ENCODE data around the gene PHKB.
"Not testable (repeated sequence)": the region's sequence is repeated elsewhere in the genome, so short reads cannot be mapped to it uniquely, and the experiment has no call there.

Gene PHKB

DNA sequence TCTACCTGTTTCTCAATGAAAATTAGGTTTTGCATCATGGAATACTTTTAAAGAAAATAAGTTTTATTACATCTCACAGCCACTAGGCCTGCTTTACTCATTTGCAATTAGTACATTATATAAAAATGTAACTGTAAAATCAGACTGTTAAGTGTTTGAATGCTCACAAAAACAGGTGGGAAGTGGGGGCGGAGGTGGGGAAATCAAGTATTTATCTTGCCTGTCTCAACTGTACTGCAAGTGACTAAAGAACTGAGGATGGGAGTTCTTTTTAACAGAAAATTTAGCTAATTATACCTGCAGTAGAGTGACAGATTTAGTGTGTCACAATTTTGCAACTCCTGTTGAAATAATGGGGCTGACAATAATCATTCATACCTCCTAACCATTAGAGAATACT lies 34.3 kb upstream of the PHKB start:
- no peak for DNase-seq (ENCODE audit: low read depth in 1 of 2, low spot score in 1 of 2)
- Histone ChIP-seq H3K27me3 (ENCODE audit: insufficient read depth, poor library complexity, severe bottlenecking) (no peaks in the 10 kb centered on the region), H3K27ac (replicated peaks) (no peak overlapping the region), H3K4me3 (replicated peaks; ENCODE audit: insufficient read depth, low read length) (no peak overlapping the region)
- TF ChIP-seq GABPA (IDR thresholded peaks at IDR 0.05; ENCODE audit: low read depth) (no peak), POLR2AphosphoS5 (IDR thresholded peaks at IDR 0.05; ENCODE audit: low read depth) (no peak)
- TF ChIP-seq, protein P1, sequence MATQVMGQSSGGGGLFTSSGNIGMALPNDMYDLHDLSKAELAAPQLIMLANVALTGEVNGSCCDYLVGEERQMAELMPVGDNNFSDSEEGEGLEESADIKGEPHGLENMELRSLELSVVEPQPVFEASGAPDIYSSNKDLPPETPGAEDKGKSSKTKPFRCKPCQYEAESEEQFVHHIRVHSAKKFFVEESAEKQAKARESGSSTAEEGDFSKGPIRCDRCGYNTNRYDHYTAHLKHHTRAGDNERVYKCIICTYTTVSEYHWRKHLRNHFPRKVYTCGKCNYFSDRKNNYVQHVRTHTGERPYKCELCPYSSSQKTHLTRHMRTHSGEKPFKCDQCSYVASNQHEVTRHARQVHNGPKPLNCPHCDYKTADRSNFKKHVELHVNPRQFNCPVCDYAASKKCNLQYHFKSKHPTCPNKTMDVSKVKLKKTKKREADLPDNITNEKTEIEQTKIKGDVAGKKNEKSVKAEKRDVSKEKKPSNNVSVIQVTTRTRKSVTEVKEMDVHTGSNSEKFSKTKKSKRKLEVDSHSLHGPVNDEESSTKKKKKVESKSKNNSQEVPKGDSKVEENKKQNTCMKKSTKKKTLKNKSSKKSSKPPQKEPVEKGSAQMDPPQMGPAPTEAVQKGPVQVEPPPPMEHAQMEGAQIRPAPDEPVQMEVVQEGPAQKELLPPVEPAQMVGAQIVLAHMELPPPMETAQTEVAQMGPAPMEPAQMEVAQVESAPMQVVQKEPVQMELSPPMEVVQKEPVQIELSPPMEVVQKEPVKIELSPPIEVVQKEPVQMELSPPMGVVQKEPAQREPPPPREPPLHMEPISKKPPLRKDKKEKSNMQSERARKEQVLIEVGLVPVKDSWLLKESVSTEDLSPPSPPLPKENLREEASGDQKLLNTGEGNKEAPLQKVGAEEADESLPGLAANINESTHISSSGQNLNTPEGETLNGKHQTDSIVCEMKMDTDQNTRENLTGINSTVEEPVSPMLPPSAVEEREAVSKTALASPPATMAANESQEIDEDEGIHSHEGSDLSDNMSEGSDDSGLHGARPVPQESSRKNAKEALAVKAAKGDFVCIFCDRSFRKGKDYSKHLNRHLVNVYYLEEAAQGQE (IDR thresholded peaks at IDR 0.05; ENCODE audit: insufficient replicate concordance, low read depth) = no peak
- TF ChIP-seq, protein P2, sequence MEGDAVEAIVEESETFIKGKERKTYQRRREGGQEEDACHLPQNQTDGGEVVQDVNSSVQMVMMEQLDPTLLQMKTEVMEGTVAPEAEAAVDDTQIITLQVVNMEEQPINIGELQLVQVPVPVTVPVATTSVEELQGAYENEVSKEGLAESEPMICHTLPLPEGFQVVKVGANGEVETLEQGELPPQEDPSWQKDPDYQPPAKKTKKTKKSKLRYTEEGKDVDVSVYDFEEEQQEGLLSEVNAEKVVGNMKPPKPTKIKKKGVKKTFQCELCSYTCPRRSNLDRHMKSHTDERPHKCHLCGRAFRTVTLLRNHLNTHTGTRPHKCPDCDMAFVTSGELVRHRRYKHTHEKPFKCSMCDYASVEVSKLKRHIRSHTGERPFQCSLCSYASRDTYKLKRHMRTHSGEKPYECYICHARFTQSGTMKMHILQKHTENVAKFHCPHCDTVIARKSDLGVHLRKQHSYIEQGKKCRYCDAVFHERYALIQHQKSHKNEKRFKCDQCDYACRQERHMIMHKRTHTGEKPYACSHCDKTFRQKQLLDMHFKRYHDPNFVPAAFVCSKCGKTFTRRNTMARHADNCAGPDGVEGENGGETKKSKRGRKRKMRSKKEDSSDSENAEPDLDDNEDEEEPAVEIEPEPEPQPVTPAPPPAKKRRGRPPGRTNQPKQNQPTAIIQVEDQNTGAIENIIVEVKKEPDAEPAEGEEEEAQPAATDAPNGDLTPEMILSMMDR (IDR thresholded peaks at IDR 0.05; ENCODE audit: insufficient read depth, low read length) = no peak

DNA sequence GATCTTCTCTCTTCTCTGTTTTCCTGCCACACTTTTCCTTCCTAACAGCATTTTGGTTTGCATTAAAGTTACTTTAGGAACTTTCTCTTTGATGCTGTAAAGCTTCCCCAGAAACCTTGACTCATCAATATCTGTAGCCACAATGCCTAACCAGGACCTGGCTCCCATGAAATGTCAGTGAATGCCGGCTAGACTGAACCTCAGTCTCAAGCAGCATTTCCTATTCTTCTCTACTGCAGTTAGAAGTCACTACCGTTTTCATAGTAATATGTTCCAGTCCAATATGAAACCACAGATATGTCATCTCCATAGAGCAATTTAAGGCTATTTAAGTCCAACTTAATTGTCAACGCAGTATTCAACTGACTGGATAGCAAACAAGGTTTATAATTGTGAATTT lies 29.2 kb upstream of the PHKB start:
- DNase-seq (ENCODE audit: low read depth in 1 of 2, low spot score in 1 of 2) = no peak
- H3K27me3 ChIP-seq (ENCODE audit: insufficient read depth, poor library complexity, severe bottlenecking) = no peaks in the 10 kb centered on the region
- no peak overlapping the region for H3K4me3 ChIP-seq (replicated peaks; ENCODE audit: insufficient read depth, low read length)
- TF ChIP-seq, protein P2 (IDR thresholded peaks at IDR 0.05; ENCODE audit: insufficient read depth, low read length) = no peak
- no peak for TF ChIP-seq SPI1 (IDR thresholded peaks at IDR 0.05; ENCODE audit: borderline replicate concordance, low read depth)
- TF ChIP-seq POLR2AphosphoS5 (IDR thresholded peaks at IDR 0.05; ENCODE audit: low read depth) = no peak
- TF ChIP-seq GABPA (IDR thresholded peaks at IDR 0.05; ENCODE audit: low read depth) = no peak
- H3K27ac ChIP-seq (replicated peaks) = no peak overlapping the region

DNA sequence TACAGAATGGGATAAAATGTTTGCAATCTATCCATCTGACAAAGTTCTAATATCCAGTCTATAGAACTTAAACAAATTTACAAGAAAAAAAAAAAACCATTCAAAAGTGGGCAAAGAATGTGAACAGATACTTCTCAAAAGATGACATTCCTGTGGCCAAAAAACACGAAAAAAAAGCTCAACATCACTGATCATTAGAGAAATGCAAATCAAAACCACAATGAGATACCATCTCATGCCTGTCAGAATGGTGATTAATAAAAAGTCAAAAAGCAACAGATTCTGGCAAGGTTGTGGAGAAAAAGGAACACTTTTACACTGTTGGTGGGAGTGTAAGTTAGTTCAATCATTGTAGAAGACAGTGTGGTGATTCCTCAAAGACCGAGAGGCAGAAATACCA lies 26.9 kb upstream of the PHKB start:
- not testable (repeated sequence) for H3K27ac ChIP-seq (replicated peaks); DNase-seq (ENCODE audit: low read depth in 1 of 2, low spot score in 1 of 2); H3K27me3 ChIP-seq (ENCODE audit: insufficient read depth, poor library complexity, severe bottlenecking); H3K4me3 ChIP-seq (replicated peaks; ENCODE audit: insufficient read depth, low read length)

DNA sequence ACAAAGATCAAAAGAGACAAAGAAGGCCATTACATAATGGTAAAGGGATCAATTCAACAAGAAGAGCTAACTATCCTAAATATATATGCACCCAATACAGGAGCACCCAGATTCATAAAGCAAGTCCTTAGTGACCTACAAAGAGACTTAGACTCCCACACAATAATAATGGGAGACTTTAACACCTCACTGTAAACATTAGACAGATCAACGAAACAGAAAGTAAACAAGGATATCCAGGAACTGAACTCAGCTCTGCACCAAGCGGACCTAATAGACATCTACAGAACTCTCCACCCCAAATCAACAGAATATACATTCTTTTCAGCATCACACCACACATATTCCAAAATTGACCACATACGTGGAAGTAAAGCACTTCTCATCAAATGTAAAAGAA lies 21.1 kb upstream of the PHKB start:
- H3K27ac ChIP-seq (replicated peaks); H3K27me3 ChIP-seq (ENCODE audit: insufficient read depth, poor library complexity, severe bottlenecking); H3K4me3 ChIP-seq (replicated peaks; ENCODE audit: insufficient read depth, low read length); DNase-seq (ENCODE audit: low read depth in 1 of 2, low spot score in 1 of 2): not testable (repeated sequence)

DNA sequence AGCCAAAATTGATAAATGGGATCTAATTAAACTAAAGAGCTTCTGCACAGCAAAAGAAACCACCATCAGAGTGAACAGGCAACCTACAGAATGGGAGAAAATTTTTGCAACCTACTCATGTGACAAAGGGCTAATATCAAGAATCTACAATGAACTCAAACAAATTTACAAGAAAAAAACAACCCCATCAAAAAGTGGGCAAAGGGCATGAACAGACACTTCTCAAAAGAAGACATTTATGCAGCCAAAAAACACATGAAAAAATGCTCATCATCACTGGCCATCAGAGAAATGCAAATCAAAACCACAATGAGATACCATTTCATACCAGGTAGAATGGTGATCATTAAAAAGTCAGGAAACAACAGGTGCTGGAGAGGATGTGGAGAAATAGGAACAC lies 18.2 kb upstream of the PHKB start:
- not testable (repeated sequence) for H3K27ac ChIP-seq (replicated peaks); DNase-seq (ENCODE audit: low read depth in 1 of 2, low spot score in 1 of 2); H3K27me3 ChIP-seq (ENCODE audit: insufficient read depth, poor library complexity, severe bottlenecking); H3K4me3 ChIP-seq (replicated peaks; ENCODE audit: insufficient read depth, low read length)

DNA sequence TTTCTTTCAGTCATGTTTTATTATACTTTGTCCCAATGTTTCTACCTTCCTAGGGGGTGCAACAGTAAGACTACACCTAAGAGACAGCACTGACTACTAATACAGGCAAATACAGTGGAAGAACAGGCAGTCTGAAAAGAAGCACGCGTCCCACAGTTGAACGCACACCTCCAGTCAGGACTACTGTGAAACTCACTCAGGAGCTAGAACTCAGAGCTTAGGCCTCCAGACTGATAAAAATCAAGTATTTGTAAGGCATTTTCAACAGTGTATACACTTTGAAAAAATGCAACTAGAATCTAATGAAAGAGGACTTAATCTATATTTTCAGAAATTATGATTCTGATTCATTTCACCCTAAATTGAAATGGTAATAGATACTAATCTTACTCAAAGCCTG lies 14.7 kb upstream of the PHKB start:
- TF ChIP-seq, protein P2 (IDR thresholded peaks at IDR 0.05; ENCODE audit: insufficient read depth, low read length) = no peak
- no peak for TF ChIP-seq SPI1 (IDR thresholded peaks at IDR 0.05; ENCODE audit: borderline replicate concordance, low read depth)
- TF ChIP-seq GABPA (IDR thresholded peaks at IDR 0.05; ENCODE audit: low read depth) = no peak
- TF ChIP-seq, protein P1 (IDR thresholded peaks at IDR 0.05; ENCODE audit: insufficient replicate concordance, low read depth) = no peak
- no peak for TF ChIP-seq POLR2AphosphoS5 (IDR thresholded peaks at IDR 0.05; ENCODE audit: low read depth)
- no peak for DNase-seq (ENCODE audit: low read depth in 1 of 2, low spot score in 1 of 2)
- Histone ChIP-seq H3K27me3 (ENCODE audit: insufficient read depth, poor library complexity, severe bottlenecking) (no peaks in the 10 kb centered on the region), H3K27ac (replicated peaks) (no peak overlapping the region), H3K4me3 (replicated peaks; ENCODE audit: insufficient read depth, low read length) (no peak overlapping the region)
